ENCODE measurements around the gene RAD51B. TPM values are rescaled to one million over a fixed set of nuclear protein-coding genes. Genes with fewer than 3 reads are reported as not detected.
A peak's percentile ranks its signal among the peaks of the same experiment; 100 is the strongest.

The RAD51B gene
- total and polyA plus RNA-seq, 9 of the 15 experiments (the other 6 are each of a cell fraction or from before 2014, with no cell fraction given): 8.5 to 17.3 (median 11.3) TPM

GRCh38 chr14:68295316-68295816 is 475.8 kb downstream of the RAD51B start (continued):
- peak in 1 of 2 experiments; percentile 67; a peak in 1 of 4 replicates for TF ChIP-seq ZNF318 (IDR thresholded peaks at IDR 0.05; ENCODE audit: borderline replicate concordance in 1 of 2, low read depth in 1 of 2)
- TF ChIP-seq, protein P1, sequence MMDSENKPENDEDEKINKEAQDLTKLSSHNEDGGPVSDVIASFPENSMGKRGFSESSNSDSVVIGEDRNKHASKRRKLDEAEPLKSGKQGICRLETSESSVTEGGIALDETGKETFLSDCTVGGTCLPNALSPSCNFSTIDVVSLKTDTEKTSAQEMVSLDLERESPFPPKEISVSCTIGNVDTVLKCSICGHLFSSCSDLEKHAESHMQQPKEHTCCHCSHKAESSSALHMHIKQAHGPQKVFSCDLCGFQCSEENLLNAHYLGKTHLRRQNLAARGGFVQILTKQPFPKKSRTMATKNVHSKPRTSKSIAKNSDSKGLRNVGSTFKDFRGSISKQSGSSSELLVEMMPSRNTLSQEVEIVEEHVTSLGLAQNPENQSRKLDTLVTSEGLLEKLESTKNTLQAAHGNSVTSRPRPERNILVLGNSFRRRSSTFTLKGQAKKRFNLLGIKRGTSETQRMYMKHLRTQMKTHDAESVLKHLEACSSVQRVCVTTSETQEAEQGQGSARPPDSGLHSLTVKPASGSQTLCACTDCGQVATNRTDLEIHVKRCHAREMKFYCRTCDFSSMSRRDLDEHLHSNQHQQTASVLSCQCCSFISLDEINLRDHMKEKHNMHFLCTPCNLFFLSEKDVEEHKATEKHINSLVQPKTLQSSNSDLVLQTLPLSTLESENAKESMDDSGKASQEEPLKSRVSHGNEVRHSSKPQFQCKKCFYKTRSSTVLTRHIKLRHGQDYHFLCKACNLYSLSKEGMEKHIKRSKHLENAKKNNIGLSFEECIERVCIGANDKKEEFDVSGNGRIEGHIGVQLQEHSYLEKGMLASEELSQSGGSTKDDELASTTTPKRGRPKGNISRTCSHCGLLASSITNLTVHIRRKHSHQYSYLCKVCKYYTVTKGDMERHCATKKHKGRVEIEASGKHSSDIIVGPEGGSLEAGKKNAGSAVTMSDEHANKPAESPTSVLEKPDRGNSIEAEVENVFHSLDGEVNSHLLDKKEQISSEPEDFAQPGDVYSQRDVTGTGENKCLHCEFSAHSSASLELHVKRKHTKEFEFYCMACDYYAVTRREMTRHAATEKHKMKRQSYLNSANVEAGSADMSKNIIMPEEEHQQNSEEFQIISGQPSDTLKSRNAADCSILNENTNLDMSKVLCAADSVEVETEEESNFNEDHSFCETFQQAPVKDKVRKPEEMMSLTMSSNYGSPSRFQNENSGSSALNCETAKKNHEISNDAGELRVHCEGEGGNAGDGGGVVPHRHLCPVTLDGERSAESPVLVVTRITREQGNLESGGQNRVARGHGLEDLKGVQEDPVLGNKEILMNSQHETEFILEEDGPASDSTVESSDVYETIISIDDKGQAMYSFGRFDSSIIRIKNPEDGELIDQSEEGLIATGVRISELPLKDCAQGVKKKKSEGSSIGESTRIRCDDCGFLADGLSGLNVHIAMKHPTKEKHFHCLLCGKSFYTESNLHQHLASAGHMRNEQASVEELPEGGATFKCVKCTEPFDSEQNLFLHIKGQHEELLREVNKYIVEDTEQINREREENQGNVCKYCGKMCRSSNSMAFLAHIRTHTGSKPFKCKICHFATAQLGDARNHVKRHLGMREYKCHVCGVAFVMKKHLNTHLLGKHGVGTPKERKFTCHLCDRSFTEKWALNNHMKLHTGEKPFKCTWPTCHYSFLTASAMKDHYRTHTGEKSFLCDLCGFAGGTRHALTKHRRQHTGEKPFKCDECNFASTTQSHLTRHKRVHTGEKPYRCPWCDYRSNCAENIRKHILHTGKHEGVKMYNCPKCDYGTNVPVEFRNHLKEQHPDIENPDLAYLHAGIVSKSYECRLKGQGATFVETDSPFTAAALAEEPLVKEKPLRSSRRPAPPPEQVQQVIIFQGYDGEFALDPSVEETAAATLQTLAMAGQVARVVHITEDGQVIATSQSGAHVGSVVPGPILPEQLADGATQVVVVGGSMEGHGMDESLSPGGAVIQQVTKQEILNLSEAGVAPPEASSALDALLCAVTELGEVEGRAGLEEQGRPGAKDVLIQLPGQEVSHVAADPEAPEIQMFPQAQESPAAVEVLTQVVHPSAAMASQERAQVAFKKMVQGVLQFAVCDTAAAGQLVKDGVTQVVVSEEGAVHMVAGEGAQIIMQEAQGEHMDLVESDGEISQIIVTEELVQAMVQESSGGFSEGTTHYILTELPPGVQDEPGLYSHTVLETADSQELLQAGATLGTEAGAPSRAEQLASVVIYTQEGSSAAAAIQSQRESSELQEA (IDR thresholded peaks at IDR 0.05; ENCODE audit: low read depth): no peak
- TF ChIP-seq, protein P2, sequence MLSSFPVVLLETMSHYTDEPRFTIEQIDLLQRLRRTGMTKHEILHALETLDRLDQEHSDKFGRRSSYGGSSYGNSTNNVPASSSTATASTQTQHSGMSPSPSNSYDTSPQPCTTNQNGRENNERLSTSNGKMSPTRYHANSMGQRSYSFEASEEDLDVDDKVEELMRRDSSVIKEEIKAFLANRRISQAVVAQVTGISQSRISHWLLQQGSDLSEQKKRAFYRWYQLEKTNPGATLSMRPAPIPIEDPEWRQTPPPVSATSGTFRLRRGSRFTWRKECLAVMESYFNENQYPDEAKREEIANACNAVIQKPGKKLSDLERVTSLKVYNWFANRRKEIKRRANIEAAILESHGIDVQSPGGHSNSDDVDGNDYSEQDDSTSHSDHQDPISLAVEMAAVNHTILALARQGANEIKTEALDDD (IDR thresholded peaks at IDR 0.05): peak; percentile 41; the same call in 1 of the 2 replicates
- TF ChIP-seq ZNF347 (CRISPR knock-in tag; IDR thresholded peaks at IDR 0.05; ENCODE audit: low read depth): no peak
- TF ChIP-seq NFE2 (IDR thresholded peaks at IDR 0.05; ENCODE audit: low read depth): peak; percentile 71
- peak; percentile 86 for TF ChIP-seq PKNOX1 (IDR thresholded peaks at IDR 0.05)
- no peak for TF ChIP-seq MCM3 (IDR thresholded peaks at IDR 0.05)
- TF ChIP-seq ILK (tag; IDR thresholded peaks at IDR 0.05; ENCODE audit: borderline replicate concordance, low read depth): no peak
- no peak for TF ChIP-seq MCM5 (IDR thresholded peaks at IDR 0.05; ENCODE audit: low read depth)

All from K562 (cell line).